HG02981 (cell line): ENCODE data around the gene TSPAN33.
"Not testable (repeated sequence)": the region's sequence is repeated elsewhere in the genome, so short reads cannot be mapped to it uniquely, and the experiment has no call there.

Experiments used
- ATAC-seq: cut with Tn5 transposase; IDR thresholded peaks from one replicate; pipeline ENCODE4 v1.9.1; 2021; ENCODE audit warnings: mild to moderate bottlenecking, moderate library complexity; ENCODE audit not compliant: unreplicated experiment

Gene TSPAN33

DNA sequence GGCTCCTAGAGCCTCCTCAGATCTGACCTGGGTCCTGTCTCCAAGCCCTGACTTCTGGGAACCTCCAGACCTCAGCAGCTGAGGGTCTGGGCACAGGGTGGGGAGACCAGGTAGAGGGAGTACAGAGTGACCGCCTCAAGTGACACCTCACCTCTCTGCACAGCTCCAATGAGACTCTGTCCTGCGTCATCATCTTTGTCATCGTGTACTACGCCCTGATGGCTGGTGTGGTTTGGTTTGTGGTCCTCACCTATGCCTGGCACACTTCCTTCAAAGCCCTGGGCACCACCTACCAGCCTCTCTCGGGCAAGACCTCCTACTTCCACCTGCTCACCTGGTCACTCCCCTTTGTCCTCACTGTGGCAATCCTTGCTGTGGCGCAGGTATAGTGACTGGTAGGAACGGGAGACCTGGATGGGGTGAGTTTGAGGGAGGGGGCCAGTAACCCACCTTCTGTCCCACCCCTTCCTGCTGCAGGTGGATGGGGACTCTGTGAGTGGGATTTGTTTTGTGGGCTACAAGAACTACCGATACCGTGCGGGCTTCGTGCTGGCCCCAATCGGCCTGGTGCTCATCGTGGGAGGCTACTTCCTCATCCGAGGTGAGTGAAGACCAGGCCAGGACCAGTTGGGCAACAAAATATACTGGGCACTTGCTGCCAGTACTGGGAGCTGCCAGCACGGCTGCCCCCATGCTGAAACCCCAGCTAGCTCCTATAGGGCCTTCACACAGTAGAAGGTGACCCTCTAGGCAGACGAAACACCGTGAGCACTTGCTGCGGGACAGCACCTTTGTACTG, 61.7 kb downstream of the TSPAN33 start:
- ATAC-seq: no peak

DNA sequence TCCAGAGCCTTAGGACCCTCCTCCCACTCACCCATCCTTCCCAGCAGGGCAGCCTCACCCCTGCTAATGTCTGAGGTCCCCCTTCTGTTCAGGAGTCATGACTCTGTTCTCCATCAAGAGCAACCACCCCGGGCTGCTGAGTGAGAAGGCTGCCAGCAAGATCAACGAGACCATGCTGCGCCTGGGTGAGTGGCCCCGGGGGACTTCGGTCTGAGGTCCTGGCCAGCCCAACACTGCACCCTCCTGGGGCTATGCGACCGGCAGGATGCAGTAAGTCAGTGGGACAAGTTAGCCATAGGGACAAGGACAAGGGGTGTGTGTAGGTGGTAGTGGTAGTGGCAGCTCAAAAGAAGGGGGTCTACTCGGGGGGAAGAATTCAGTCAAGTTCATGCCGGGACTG, 64.2 kb downstream of the TSPAN33 start:
- no peak for ATAC-seq

GRCh38 chr7:129209067-129209926, 64.8 kb downstream of the TSPAN33 start:
- no peak for ATAC-seq

GRCh38 chr7:129210256-129210988, 65.9 kb downstream of the TSPAN33 start:
- ATAC-seq: no peak

- ATAC-seq: no peak
These were observed 66.4 kb downstream of the TSPAN33 start for GRCh38 chr7:129210989-129211312.

- no peak for ATAC-seq
These were observed 67.6 kb downstream of the TSPAN33 start for GRCh38 chr7:129212126-129212525.

DNA sequence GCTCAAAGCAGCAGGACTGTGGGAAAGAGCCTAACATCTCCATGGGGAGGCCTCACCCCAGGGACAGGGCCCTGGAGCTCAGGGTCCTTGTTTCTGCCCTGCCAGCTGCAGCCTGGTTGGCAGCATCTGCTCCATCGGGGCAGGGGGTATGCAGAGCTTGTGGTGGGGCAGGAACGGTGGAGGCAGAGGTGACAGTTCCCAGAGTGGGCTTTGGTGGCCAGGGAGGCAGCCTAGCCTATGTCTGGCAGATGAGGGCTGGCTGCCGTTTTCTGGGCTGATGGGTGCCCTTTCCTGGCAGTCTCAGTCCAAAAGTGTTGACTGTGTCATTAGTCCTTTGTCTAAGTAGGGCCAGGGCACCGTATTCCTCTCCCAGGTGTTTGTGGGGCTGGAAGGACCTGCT, 68.1 kb downstream of the TSPAN33 start:
- no peak for ATAC-seq

- no peak for ATAC-seq
These were observed 69.3 kb downstream of the TSPAN33 start for GRCh38 chr7:129213828-129214227.

DNA sequence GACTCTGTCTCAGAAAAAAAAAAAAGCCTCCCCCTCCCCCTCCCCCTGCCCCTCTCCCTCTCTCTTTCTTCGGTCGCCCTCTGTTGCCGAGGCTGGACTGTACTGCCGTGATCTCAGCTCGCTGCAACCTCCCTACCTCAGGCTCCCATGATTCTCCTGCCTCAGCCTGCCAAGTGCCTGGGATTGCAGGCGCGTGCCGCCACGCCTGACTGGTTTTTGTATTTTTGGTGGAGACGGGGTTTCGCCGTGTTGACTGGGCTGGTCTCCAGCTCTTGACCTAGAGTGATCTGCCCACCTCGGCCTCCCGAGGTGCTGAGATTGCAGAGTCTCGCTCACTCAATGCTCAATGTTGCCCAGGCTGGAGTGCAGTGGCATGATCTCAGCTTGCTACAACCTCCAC, 71.2 kb downstream of the TSPAN33 start:
- not testable (repeated sequence) for ATAC-seq

GRCh38 chr7:129216101-129216715, 71.7 kb downstream of the TSPAN33 start:
- ATAC-seq: not testable (repeated sequence)

DNA sequence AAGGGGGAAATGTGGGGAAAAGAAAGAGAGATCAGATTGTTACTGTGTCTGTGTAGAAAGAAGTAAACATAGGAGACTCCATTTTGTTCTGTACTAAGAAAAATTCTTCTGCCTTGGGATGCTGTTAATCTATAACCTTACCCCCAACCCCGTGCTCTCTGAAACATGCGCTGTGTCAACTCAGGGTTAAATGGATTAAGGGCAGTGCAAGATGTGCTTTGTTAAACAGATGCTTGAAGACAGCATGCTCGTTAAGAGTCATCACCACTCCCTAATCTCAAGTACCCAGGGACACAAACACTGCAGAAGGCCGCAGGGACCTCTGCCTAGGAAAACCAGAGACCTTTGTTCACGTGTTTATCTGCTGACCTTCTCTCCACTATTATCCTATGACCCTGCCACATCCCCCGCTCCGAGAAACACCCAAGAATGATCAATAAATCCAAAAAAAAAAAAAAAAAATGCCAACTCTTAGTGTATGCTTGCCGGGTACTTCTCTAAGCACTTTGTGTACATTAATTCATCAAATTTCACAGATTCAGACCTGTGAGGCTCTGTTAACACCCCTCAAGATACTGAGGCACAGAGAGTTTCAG, 72.4 kb downstream of the TSPAN33 start:
- ATAC-seq: not testable (repeated sequence)

DNA sequence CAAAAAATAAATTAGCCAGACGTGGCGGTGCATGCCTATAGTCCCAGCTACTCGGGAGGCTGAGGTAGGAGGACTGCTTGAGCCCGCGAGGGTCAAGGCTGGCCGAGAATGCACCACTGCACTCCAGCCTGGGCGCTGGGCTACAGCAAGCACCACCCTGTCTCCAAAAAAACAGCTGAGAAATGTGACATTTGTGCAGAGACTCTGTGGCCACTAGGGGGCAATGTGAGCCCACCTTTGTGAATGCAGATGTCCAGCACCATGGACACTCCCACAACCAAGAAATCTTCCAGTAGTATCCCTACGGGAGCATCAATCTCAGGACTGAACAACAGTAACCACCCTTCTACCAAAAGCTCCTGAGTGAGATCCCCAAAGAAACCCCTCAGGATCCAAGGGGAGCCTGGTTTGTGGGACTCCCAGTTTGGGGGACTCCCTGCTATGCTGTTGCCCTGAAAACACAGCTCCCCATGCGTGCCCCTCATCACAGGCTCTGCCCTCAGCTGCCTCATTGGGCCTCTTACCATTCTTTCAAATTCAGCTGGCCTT, 74.1 kb downstream of the TSPAN33 start:
- no peak for ATAC-seq

GRCh38 chr7:129219166-129219565, 74.7 kb downstream of the TSPAN33 start:
- not testable (repeated sequence) for ATAC-seq
